PC-3 (cell line): ENCODE measurements around the gene OVOL2.

Experiments used
- CTCF ChIP-seq: fragments of 300-600 bp; sonication (generic); conservative IDR thresholded peaks from 2 replicates; pipeline ENCODE4 v1.5.1; 2017; ENCODE audit warnings: antibody characterized with exemption, low read depth, mild to moderate bottlenecking, low read length
- EZH2 ChIP-seq: fragments of 300-600 bp; sonication (generic); IDR thresholded peaks from one replicate; pipeline ENCODE4 v1.6.1; 2017; ENCODE audit warnings: antibody characterized with exemption, mild to moderate bottlenecking, low read length; ENCODE audit not compliant: unreplicated experiment
- EZH2phosphoT487 ChIP-seq: fragments of 300-600 bp; sonication (generic); IDR thresholded peaks from 2 replicates; pipeline ENCODE4 v1.6.1; 2018; ENCODE audit warnings: mild to moderate bottlenecking, antibody characterized with exemption, low read length, borderline replicate concordance

GRCh38 chr20:18034039-18034438, 23.7 kb downstream of the OVOL2 start:
- no peak for TF ChIP-seq CTCF
- TF ChIP-seq EZH2: no peak
- TF ChIP-seq EZH2phosphoT487: no peak
